GM20000 (cell line): ENCODE results near the gene NT5C2.
A peak's percentile ranks its signal among the peaks of the same experiment; 100 is the strongest.

ENCODE experiments used
- DNase-seq: peaks from one replicate; pipeline ENCODE4 v3.0.0; 2012; ENCODE audit warnings: low spot score
- CTCF ChIP-seq: IDR thresholded peaks from 2 replicates; pipeline ENCODE4 v1.5.1; 2012; ENCODE audit warnings: mild to moderate bottlenecking, control low read depth; ENCODE audit errors: extremely low read depth, missing control alignments

The NT5C2 gene

GRCh38 chr10:103053659-103054581 is 139.2 kb downstream of the NT5C2 start:
- TF ChIP-seq CTCF: peak; percentile 56

GRCh38 chr10:103049237-103049636 is 143.8 kb downstream of the NT5C2 start:
- no peak for TF ChIP-seq CTCF
- no peak for DNase-seq

More at GRCh38 chr10:103053659-103054581, 139.2 kb downstream of the NT5C2 start:
- peak; percentile 68 for DNase-seq

- no peak for TF ChIP-seq CTCF
- DNase-seq: no peak
Measured at GRCh38 chr10:103047381-103047780, 145.7 kb downstream of the NT5C2 start.

- DNase-seq: no peak
- TF ChIP-seq CTCF: no peak
Measured at GRCh38 chr10:103045961-103046360, 147.1 kb downstream of the NT5C2 start.

- DNase-seq: no peak
- no peak for TF ChIP-seq CTCF
Measured at GRCh38 chr10:103044942-103045489, 148.1 kb downstream of the NT5C2 start.

- TF ChIP-seq CTCF: no peak
- no peak for DNase-seq
Measured at GRCh38 chr10:103042908-103043307, 150.2 kb downstream of the NT5C2 start.

GRCh38 chr10:103042129-103042528 is 150.9 kb downstream of the NT5C2 start:
- DNase-seq: no peak

More at GRCh38 chr10:103042129-103042528, 150.9 kb downstream of the NT5C2 start:
- TF ChIP-seq CTCF: no peak
